Right lobe of liver (tissue), 4 donors: ENCODE data around the gene HSD17B12.

Experiments used
- CTCF ChIP-seq, 4 donors: fragments of 200-600 bp in 3 of 4; fragments of 450-650 bp in 1 of 4; IDR thresholded peaks; one replicate each; pipeline versions ENCODE4 v1.5.1 to v1.8.0; 2016 to 2022; ENCODE audit warnings: antibody characterized with exemption in 4 of 4, mild to moderate bottlenecking in 2 of 4
- POLR2A ChIP-seq: fragments of 450-650 bp; IDR thresholded peaks from one replicate; pipeline ENCODE4 v1.6.1; 2017; ENCODE audit warnings: antibody characterized with exemption, mild to moderate bottlenecking
- donor health status: DM: no; HTN: no; CAD: no.
- donor health status: DM: no; HTN: no; CAD: no.
- donor health status: DM: no; HTN: yes; CAD: no.

DNA sequence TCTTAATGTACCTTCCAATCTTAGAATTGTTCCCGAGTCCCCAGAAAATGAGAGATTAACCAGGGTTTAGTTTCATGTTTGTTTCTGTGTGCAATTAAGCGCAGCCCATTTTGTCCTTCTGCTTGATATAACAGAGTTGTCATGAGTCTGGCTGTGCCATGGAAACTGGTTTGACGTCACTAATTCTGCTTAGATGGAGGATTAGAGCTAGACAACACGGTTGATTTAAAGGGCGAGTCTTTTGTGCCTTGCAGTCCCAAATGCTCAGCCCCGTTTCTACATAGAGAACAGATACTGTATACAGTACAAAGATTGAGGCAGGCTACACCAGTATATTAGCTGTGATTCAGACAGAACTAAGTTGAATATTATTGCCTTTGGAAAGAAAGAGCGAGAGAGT, 154.6 kb downstream of the HSD17B12 start:
- TF ChIP-seq POLR2A (no peak), CTCF (IDR thresholded peaks at IDR 0.05) (no peak)
